ENCODE data around the gene CCDC92.

CCDC92 gene

DNA sequence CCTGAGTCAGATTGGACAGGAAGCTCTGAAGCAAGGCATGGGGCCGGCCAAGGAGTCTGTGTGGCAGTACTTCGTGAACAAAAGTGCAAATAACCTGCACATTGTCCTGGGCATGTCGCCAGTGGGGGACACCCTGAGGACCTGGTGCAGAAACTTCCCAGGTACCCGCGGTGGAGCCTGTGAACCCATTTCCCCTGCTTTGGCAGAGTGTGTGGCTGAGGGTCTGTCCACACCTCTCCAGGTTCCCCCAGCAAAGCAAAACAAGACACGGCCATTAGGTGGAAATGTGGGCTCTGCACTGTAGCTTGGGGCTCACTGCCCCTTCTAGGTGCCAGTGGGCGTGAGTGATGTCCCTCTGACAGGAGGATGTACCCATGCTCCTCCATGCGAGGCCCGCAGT lies 79.4 kb downstream of the CCDC92 start:
- TF ChIP-seq RAD21 (IDR thresholded peaks at IDR 0.05; ENCODE audit: low read depth) (no peak), TAF1 (IDR thresholded peaks at IDR 0.05; ENCODE audit: low read depth) (no peak)

DNA sequence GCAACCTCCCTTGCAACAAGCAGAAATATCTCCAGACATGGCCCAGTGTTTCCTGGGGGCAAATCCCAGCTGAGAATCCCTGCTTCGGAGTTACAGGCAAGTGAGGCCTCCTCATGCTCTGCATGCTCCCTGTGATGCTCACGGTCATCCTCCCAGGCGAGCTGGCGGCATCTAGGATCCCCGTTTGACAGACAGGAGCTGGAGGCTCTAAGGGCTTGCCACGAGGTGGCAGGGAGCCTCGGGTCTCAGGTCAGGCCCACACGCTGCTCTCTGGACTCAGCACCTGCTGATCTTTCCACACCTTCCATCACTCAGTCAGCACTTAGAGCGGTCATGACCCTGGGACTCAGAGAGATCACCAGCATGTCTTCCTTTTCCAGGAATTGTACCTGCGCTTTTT lies 79.8 kb downstream of the CCDC92 start:
- TF ChIP-seq EGR1 (IDR thresholded peaks at IDR 0.05) (no peak), USF1 (IDR thresholded peaks at IDR 0.05) (no peak), YY1 (IDR thresholded peaks at IDR 0.05; ENCODE audit: low read depth) (no peak), RAD21 (IDR thresholded peaks at IDR 0.05; ENCODE audit: low read depth) (no peak), TAF1 (IDR thresholded peaks at IDR 0.05; ENCODE audit: low read depth) (no peak), EP300 (IDR thresholded peaks at IDR 0.05; ENCODE audit: borderline replicate concordance) (no peak), NFIC (IDR thresholded peaks at IDR 0.05) (no peak), TEAD4 (IDR thresholded peaks at IDR 0.05) (no peak)
- TF ChIP-seq, protein P1, sequence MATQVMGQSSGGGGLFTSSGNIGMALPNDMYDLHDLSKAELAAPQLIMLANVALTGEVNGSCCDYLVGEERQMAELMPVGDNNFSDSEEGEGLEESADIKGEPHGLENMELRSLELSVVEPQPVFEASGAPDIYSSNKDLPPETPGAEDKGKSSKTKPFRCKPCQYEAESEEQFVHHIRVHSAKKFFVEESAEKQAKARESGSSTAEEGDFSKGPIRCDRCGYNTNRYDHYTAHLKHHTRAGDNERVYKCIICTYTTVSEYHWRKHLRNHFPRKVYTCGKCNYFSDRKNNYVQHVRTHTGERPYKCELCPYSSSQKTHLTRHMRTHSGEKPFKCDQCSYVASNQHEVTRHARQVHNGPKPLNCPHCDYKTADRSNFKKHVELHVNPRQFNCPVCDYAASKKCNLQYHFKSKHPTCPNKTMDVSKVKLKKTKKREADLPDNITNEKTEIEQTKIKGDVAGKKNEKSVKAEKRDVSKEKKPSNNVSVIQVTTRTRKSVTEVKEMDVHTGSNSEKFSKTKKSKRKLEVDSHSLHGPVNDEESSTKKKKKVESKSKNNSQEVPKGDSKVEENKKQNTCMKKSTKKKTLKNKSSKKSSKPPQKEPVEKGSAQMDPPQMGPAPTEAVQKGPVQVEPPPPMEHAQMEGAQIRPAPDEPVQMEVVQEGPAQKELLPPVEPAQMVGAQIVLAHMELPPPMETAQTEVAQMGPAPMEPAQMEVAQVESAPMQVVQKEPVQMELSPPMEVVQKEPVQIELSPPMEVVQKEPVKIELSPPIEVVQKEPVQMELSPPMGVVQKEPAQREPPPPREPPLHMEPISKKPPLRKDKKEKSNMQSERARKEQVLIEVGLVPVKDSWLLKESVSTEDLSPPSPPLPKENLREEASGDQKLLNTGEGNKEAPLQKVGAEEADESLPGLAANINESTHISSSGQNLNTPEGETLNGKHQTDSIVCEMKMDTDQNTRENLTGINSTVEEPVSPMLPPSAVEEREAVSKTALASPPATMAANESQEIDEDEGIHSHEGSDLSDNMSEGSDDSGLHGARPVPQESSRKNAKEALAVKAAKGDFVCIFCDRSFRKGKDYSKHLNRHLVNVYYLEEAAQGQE (IDR thresholded peaks at IDR 0.05; ENCODE audit: low read depth), result no peak

GRCh38 chr12:123892180-123892559 lies 80.5 kb downstream of the CCDC92 start:
- TF ChIP-seq EP300 (IDR thresholded peaks at IDR 0.05; ENCODE audit: borderline replicate concordance) (no peak), NFIC (IDR thresholded peaks at IDR 0.05) (no peak), YY1 (IDR thresholded peaks at IDR 0.05; ENCODE audit: low read depth) (no peak), TCF12 (IDR thresholded peaks at IDR 0.05; ENCODE audit: low read depth) (no peak), TEAD4 (IDR thresholded peaks at IDR 0.05) (no peak), ZBTB7A (IDR thresholded peaks at IDR 0.05; ENCODE audit: low read depth) (no peak), EGR1 (IDR thresholded peaks at IDR 0.05) (no peak), FOXM1 (IDR thresholded peaks at IDR 0.05; ENCODE audit: borderline replicate concordance, low read depth) (no peak), TAF1 (IDR thresholded peaks at IDR 0.05; ENCODE audit: low read depth) (no peak), RAD21 (IDR thresholded peaks at IDR 0.05; ENCODE audit: low read depth) (no peak), USF1 (IDR thresholded peaks at IDR 0.05) (no peak), CEBPB (IDR thresholded peaks at IDR 0.05) (no peak), CREB1 (IDR thresholded peaks at IDR 0.05; ENCODE audit: low read depth) (no peak)
- TF ChIP-seq, protein P2, sequence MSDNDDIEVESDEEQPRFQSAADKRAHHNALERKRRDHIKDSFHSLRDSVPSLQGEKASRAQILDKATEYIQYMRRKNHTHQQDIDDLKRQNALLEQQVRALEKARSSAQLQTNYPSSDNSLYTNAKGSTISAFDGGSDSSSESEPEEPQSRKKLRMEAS (IDR thresholded peaks at IDR 0.05), result no peak
- TF ChIP-seq, protein P1 (IDR thresholded peaks at IDR 0.05; ENCODE audit: low read depth), result no peak

DNA sequence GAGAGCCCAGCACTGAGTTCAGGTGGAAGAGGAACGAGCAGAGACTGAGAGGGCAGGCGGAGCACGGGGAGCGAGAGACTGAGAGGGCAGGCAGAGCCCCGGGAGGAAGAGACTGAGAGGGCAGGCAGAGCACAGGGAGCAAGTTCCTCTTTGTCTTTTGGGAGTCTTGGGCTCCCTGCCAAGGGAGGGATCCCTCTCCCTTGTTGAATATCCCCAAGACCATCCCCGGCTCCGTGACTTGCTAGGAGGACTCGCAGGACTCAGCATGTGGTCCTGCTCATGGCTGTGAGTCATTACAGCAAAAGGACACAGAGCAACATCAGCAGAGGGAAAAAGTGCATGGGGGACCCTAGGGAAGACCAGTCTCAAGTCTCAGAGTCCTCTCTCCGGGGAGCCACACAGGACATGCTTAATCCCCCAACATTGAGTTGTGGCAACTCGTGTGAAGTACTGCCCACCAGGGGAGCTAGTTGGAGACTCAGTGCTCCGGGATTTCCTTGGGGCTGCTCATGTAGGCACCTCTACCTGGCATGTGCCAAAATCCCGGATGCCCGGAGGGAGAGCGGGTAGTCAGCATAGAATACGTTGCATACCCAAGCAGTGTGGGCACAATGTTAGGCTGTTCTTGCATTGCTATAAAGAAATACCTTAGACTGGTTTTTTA lies 81.0 kb downstream of the CCDC92 start:
- TF ChIP-seq TAF1 (IDR thresholded peaks at IDR 0.05; ENCODE audit: low read depth), result no peak
- TF ChIP-seq RAD21 (IDR thresholded peaks at IDR 0.05; ENCODE audit: low read depth), result no peak
- TF ChIP-seq, protein P1 (IDR thresholded peaks at IDR 0.05; ENCODE audit: low read depth), result no peak
- no peak for TF ChIP-seq USF1 (IDR thresholded peaks at IDR 0.05)
- no peak for TF ChIP-seq TCF12 (IDR thresholded peaks at IDR 0.05; ENCODE audit: low read depth)
- TF ChIP-seq TEAD4 (IDR thresholded peaks at IDR 0.05), result no peak
- no peak for TF ChIP-seq FOXM1 (IDR thresholded peaks at IDR 0.05; ENCODE audit: borderline replicate concordance, low read depth)
- no peak for TF ChIP-seq EGR1 (IDR thresholded peaks at IDR 0.05)

DNA sequence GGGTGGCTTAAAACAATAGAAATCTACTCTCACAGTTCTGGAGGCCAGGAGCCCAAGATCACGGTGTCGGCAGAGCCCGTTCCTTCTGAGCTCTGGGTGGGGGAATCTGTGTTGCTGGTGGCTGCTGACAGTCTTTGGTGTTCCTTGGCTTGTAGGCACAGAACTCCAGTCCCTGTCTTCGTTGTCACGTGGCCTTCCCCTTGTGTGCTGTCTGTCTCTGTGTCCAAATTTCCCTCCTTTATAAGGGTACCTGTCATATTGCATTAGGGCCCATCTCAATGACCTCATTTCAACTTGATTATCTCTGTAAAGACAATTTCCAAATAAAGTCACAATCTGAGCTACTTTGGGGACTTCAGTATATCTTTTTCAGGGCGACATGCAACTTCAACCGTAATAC lies 81.6 kb downstream of the CCDC92 start:
- TF ChIP-seq TCF12 (IDR thresholded peaks at IDR 0.05; ENCODE audit: low read depth) (no peak), CREB1 (IDR thresholded peaks at IDR 0.05; ENCODE audit: low read depth) (no peak), RAD21 (IDR thresholded peaks at IDR 0.05; ENCODE audit: low read depth) (no peak), NFIC (IDR thresholded peaks at IDR 0.05) (no peak), YY1 (IDR thresholded peaks at IDR 0.05; ENCODE audit: low read depth) (no peak), FOXM1 (IDR thresholded peaks at IDR 0.05; ENCODE audit: borderline replicate concordance, low read depth) (no peak), TEAD4 (IDR thresholded peaks at IDR 0.05) (no peak), EGR1 (IDR thresholded peaks at IDR 0.05) (no peak), TAF1 (IDR thresholded peaks at IDR 0.05; ENCODE audit: low read depth) (no peak), EP300 (IDR thresholded peaks at IDR 0.05; ENCODE audit: borderline replicate concordance) (no peak), CEBPB (IDR thresholded peaks at IDR 0.05) (no peak)
- TF ChIP-seq, protein P1 (IDR thresholded peaks at IDR 0.05; ENCODE audit: low read depth), result no peak
- TF ChIP-seq, protein P2 (IDR thresholded peaks at IDR 0.05), result no peak
